ENCODE data around the gene PAGR1. TPM values are rescaled to one million over a fixed set of nuclear protein-coding genes. Genes with fewer than 3 reads are reported as not detected.
"Not testable (repeated sequence)": the region's sequence is repeated elsewhere in the genome, so short reads cannot be mapped to it uniquely, and the experiment has no call there.

The PAGR1 gene
- total RNA-seq, 3 donors from 2014 or later: 26.6 to 40.5 (median 29.8) TPM

- Histone ChIP-seq H3K4me3 (peak overlapping the region; percentile 72 to 96 (median 78)), H3K4me1 (peaks cover 0 to 12% of the 10 kb centered on the region in 2 donors), H3K9me3 (no peaks in the 10 kb centered on the region), H3K27ac (peak overlapping the region; percentile 55 to 86), H3K27me3 (no peaks in the 10 kb centered on the region), H3K36me3 (no peaks in the 10 kb centered on the region)
- DNase-seq (ENCODE audit: low spot score in 2 of 2): no peak
- no peak for TF ChIP-seq POLR2AphosphoS5 (IDR thresholded peaks at IDR 0.05)
- TF ChIP-seq POLR2A (IDR thresholded peaks at IDR 0.05): no peak
- TF ChIP-seq CTCF (IDR thresholded peaks at IDR 0.05): no peak
- intact Hi-C loops (cut with DNase I; ENCODE audit: low total_unique reads): no loop called here
Measured at GRCh38 chr16:29790949-29791844, 24.8 kb upstream of the PAGR1 start.

DNA sequence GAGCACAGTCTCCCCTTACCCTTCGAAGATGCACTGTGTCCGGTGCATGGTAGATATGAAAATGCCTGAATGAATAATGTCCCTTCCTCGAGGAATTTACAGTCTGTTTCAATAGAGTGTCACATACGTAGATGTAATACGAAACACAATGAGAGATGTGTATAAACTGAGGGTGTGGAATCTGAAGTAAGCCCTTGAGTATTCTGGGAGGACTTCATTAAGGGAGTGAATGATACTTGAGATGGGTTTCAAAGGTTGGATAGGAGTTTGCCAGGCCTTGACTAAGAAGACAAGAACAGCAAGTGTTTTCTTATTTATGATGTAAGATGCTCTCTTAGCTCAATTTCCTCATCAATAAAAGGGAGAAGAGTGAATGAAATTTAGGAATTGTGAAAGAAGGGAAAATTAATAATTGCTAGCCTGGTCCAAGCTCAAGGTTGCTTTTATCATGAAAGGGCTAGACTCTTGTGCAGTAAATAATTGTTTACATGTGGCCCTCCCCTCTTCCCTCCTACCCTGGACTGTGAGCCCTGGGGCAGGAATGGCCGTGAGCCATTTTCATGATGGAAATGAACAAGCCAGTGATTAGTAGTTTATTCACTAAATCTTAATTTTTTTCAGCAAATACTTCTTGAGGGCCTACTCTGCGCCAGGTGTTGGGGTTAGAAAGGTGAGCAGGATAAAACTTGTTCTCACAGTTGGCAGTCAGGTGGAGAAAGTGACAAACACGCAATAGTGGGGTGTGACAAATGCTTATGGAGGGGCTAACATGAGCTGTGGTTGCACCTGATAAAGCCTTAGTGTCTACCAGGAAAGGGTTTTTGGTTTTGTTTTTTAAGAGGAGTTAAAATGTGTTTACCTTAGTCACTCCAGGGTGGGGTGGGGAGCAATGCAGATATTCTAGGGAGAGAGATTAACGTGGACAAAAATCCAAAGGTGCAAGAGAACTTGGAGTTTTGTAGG lies 23.8 kb upstream of the PAGR1 start:
- no peaks in the 10 kb centered on the region for H3K36me3 ChIP-seq
- TF ChIP-seq CTCF (IDR thresholded peaks at IDR 0.05) (no peak), POLR2A (IDR thresholded peaks at IDR 0.05) (no peak), POLR2AphosphoS5 (IDR thresholded peaks at IDR 0.05) (no peak)
- peaks cover 0 to 12% of the 10 kb centered on the region in 2 donors for H3K4me1 ChIP-seq
- H3K9me3 ChIP-seq: no peaks in the 10 kb centered on the region
- H3K27me3 ChIP-seq: no peaks in the 10 kb centered on the region
- H3K27ac ChIP-seq: no peak overlapping the region
- peak overlapping the region in 2 of 3 donors; percentile 72 to 96 for H3K4me3 ChIP-seq
- intact Hi-C loops (cut with DNase I; ENCODE audit: low total_unique reads): no loop called here
- no peak for DNase-seq (ENCODE audit: low spot score in 2 of 2)

- H3K4me3 ChIP-seq: not testable (repeated sequence)
Measured at GRCh38 chr16:29793153-29793552, 22.8 kb upstream of the PAGR1 start.

DNA sequence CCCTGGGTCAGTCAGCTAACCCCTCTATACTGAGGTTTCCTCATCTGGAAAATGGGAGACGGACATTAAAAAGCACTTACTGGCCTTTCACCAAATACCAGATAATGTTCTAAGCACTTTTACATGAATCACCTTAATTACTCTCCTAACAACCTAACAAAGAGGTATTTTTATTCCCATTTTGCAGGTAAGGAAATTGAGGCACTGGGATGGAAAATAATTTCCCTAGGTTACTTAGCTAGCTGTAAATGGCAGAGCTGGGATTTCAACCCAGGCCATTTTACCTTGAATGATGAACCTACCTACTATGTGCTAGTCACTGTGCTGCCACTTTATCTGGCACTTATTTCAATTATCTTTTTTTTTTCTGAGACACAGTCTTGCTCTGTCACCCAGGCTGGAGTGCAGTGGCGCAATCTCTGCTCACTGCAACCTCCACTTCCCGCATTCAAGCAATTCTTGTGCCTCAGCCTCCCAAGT lies 21.7 kb upstream of the PAGR1 start:
- no peak overlapping the region for H3K4me3 ChIP-seq
- H3K4me1 ChIP-seq: peaks cover 0 to 12% of the 10 kb centered on the region in 2 donors
- no peaks in the 10 kb centered on the region for H3K27me3 ChIP-seq
- H3K9me3 ChIP-seq: no peaks in the 10 kb centered on the region
- no peak for DNase-seq (ENCODE audit: low spot score in 2 of 2)
- no peak for TF ChIP-seq CTCF (IDR thresholded peaks at IDR 0.05)
- TF ChIP-seq POLR2A (IDR thresholded peaks at IDR 0.05): no peak
- TF ChIP-seq POLR2AphosphoS5 (IDR thresholded peaks at IDR 0.05): no peak
- no peaks in the 10 kb centered on the region for H3K36me3 ChIP-seq
- intact Hi-C loops (cut with DNase I; ENCODE audit: low total_unique reads): no loop called here
- no peak overlapping the region for H3K27ac ChIP-seq

More at GRCh38 chr16:29793153-29793552, 22.8 kb upstream of the PAGR1 start:
- DNase-seq (ENCODE audit: low spot score in 2 of 2); H3K36me3 ChIP-seq; intact Hi-C loops (cut with DNase I; ENCODE audit: low total_unique reads); H3K27ac ChIP-seq; H3K27me3 ChIP-seq; H3K9me3 ChIP-seq: not testable (repeated sequence)
- H3K4me1 ChIP-seq: peaks cover 0 to 12% of the 10 kb centered on the region in 2 donors

GRCh38 chr16:29802416-29802935 lies 13.5 kb upstream of the PAGR1 start:
- DNase-seq (ENCODE audit: low spot score in 2 of 2): no peak
- no peak for TF ChIP-seq CTCF (IDR thresholded peaks at IDR 0.05)
- no peak for TF ChIP-seq POLR2A (IDR thresholded peaks at IDR 0.05)
- no peak for TF ChIP-seq POLR2AphosphoS5 (IDR thresholded peaks at IDR 0.05)
- intact Hi-C loops (cut with DNase I; ENCODE audit: low total_unique reads): loop anchor here (10.0 kb wide), 1 partner anchor 62 kb away; the partner anchor contains the start of gene CDIPT

More at GRCh38 chr16:29802416-29802935, 13.5 kb upstream of the PAGR1 start:
- Histone ChIP-seq H3K36me3 (no peaks in the 10 kb centered on the region), H3K4me1 (peaks cover 0 to 8% of the 10 kb centered on the region in 2 donors), H3K27me3 (no peaks in the 10 kb centered on the region), H3K27ac (no peak overlapping the region), H3K4me3 (no peak overlapping the region), H3K9me3 (no peaks in the 10 kb centered on the region)

Measured in breast epithelium (tissue), 4 donors.